SKM-1 treated with dmso at 0.1 percent for 144 hours (cell line): ENCODE data around the gene VDR.

Source experiments
- DNase-seq: peaks from one replicate; lab custom pipeline; 2025; ENCODE audit not compliant: unreplicated experiment; lab: John Stamatoyannopoulos, UW

Gene VDR

DNA sequence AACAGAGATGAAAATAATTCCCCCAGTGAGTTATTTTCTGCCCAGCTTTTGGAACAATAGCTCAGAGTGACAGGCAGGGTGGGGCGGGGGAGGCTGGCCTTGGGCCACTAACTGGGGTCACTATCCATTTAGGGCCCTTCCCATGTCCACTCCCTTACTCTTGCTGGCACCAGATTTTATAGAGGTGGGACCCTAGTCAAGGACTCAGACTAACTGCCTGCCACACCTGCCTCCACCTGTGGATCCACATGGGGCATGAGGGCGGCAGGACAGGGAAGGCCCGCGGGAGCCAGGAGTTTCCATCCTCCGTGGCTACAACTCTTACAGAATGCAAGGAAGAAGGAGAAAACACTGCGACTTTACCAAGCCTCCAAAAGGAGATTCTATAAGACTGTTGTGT lies 10.1 kb downstream of the VDR start:
- DNase-seq: no peak

DNA sequence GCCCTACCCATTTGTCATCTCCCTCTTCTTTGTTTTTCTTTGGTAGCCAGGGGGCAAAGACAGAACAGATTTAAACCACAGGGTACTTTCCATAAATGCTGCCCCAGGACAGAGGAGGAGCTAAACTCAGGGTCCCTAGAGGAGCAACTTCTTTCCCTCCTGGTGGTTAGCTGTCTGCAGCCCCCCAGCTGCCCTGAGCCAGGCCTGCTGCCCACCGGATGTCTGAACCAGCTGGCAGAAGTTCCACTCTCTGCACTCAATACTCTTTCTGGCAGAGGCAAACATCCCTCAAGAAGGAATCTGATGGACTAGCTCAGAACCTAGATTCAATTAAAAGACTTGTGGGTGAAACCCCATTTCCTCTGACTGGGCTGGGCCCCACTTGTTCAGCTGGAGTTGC lies 10.7 kb downstream of the VDR start:
- no peak for DNase-seq

DNA sequence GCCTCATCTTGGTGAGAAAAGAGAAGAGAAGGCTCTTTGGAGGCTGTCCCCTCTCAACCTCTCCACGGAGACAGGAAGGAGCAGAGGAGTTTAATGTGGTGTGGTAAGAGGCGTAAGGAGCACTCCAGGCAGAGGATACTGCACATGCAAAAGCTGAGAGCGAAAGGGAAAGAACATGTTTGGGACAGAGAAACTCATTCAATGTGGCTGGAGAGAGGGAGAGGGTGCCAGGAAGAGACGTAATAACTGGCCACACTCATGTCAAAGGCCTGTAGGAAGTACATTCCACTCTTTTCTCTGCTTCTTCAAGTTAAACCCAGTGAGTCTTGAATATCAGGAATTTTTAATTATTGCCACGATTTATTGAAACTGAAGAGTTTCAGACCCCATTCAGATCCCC lies 12.0 kb downstream of the VDR start:
- DNase-seq: no peak

DNA sequence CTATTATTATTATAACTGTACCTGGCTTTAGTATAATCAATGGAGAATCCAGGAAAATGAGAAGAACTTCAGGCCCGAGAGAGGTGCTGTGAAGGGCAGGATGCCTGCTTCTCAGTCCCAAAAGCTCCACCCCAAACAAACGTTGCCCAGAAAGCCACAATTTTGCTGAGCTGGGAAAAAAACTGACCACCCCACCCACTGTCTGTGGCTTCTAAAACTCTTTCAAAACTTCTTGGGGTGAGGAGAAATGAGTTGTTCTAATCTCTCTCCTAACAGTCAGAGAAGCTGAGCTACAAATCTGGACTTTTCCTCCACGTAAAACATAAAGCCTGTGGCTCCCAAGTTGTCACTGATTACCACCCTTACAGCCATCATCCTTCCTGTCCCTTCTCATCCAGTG lies 13.4 kb downstream of the VDR start:
- no peak for DNase-seq

DNA sequence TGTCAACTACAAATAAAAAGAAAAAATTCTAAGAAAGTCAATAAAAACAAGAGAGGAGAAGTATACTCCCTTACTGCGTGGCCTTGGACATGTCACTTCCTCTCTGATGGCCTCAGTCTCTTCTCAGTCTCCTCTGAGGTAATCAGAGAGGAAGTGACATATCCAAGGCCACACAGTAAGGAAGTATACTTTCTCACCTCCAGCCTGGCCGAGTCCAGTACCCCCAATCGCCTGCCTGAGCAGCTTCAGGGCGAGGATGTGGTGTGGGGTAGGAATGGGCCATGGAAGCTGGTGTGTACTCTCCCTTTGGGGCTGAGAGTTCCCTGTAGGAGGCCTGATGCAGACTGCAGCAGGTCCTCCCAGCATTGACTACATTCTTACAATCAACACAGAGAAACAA lies 15.8 kb downstream of the VDR start:
- peak; percentile 71 for DNase-seq

DNA sequence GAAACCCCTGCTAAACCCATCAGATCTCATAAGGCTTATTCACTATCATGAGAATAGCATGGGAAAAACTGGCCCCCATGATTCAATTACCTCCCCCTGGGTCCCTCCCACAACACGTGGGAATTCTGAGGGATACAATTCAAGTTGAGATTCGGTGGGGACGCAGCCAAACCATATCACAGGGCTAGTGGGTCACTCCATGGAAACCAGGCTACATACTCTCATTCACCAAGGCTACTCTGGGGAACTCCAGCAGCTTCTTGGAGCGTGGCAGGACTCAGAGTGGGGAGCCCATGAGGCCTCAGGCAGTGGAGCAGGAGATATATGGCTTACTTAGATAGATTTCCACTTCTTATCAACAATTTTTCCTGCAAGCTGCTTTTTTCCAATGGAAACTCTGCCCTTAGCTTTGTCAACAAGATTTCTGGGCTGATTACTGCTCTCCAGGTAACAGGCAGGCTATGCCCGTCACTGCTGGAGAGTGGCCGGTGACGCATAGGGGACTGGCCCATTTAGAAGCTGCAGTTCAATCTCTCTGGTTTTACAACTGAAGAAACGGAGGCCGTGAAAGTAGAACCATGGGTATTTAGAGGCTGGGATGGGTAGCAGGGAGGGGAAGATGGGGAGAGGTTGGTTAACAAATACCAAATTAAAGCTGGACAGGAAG lies 16.5 kb downstream of the VDR start:
- DNase-seq: no peak

- no peak for DNase-seq
Observed at GRCh38 chr12:47887529-47887928, 17.3 kb downstream of the VDR start.

DNA sequence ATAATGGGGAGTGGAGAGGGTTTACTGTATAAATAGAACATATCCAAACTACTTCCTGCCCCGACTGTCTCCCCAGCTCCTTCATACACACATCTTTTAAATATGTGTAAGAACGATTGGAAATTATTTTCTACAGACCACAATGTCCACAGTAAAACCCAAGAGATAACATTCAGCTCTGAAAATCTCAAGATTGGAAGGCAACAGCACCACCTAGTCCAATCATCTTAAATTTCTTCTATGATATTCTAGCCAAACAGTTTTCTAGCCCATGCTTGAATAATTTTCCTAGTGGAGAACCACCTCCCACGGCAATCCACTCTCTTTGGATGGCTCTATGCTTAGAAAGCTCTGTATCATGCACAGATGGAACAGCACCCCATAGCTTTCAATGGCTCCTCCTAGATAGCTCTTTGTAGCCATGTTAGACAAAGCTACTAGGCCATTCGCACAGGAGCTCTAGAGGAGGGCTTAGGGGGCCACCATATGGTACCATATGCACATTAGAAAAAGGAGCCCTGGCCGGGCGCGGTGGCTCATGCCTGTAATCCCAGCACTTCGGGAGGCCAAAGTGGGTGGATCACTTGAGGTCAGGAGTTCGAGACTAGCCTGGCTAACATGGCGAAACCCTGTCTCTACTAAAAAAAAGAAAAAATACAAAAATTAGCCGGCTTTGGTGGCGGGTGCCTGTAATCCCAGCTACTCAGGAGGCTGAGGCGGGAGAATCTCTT lies 18.1 kb downstream of the VDR start:
- no peak for DNase-seq

DNA sequence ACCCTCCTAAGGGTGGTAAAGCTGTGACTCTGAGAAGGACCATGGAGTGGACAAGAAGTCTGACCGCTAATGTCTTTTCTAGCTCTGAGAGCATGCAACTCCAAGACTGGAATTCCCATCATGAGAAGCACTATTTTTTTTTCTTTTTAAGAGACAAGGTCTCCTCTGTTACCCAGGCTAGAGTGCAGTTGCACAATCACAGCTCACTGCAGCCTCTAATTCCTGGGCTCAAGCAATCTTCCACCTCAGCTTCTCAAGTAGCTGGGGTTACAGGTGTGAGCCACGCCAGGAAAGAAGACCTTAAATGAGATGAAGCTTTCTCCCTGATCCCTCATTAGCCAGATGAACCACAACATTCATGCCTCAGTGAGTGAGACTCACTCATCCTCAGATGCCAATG lies 19.2 kb downstream of the VDR start:
- no peak for DNase-seq

- DNase-seq: no peak
Observed at GRCh38 chr12:47885012-47885501, 19.7 kb downstream of the VDR start.

- DNase-seq: no peak
Observed at GRCh38 chr12:47884501-47884900, 20.3 kb downstream of the VDR start.

GRCh38 chr12:47883663-47884195 lies 21.1 kb downstream of the VDR start:
- DNase-seq: no peak

- no peak for DNase-seq
Observed at GRCh38 chr12:47882781-47883546, 21.8 kb downstream of the VDR start.

DNA sequence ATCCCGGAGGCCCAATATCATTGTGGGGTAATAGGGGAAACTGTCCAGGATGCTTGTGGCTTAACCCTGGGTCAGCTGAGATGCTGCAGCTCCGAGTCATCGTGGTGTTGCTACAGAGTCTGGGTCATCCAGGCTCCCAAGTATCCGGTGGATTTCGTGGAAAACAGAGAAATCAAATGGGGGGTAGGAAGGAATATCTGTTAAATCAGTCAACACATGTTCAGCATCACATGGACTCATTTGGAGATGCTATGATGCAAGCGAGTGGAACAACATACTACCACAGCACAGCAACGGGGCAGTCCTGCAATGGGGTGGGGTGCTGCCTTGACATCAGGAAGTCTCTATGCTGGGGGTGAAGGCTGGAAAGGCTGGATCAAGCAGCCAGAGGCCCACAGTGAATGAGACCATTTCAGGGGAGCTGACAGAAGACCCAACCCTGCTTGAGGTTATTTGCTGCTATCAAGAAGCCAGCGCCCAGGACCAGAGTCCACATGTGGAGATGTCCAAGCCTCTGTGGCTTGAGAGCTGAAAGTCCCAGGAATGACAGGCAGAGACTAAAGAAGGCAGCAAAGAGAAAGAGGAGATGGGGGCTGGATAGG lies 22.9 kb downstream of the VDR start:
- DNase-seq: no peak

- DNase-seq: no peak
Observed at GRCh38 chr12:47881051-47881450, 23.7 kb downstream of the VDR start.

- DNase-seq: no peak
Observed at GRCh38 chr12:47878918-47879481, 25.8 kb downstream of the VDR start.

- DNase-seq: no peak
Observed at GRCh38 chr12:47878293-47878917, 26.4 kb downstream of the VDR start.

- DNase-seq: no peak
Observed at GRCh38 chr12:47877081-47877480, 27.7 kb downstream of the VDR start.

DNA sequence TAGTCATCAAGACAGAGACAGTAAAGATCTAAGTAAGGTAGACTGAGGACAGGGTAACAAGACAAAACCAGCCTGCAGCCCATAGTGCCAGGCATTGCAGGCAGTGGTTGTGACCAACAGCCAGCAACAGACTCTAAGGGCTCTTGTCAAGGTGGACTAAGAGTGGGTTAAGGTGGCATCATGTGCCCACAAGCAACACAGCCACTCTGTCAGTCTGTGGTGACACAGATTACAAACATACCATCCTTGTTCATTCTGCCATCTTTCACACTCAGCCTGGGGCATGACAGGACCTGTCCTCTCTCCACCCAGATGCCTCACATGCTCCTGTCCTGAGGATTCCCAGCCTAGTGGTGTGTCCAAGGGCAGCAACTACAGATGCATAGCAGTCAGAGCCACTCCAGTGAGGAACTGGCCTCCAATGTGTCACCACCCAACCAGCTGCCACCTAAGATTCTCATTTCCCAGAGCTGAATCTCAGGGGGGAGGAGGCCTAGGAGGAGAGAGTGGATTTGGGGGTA lies 28.3 kb downstream of the VDR start:
- no peak for DNase-seq

DNA sequence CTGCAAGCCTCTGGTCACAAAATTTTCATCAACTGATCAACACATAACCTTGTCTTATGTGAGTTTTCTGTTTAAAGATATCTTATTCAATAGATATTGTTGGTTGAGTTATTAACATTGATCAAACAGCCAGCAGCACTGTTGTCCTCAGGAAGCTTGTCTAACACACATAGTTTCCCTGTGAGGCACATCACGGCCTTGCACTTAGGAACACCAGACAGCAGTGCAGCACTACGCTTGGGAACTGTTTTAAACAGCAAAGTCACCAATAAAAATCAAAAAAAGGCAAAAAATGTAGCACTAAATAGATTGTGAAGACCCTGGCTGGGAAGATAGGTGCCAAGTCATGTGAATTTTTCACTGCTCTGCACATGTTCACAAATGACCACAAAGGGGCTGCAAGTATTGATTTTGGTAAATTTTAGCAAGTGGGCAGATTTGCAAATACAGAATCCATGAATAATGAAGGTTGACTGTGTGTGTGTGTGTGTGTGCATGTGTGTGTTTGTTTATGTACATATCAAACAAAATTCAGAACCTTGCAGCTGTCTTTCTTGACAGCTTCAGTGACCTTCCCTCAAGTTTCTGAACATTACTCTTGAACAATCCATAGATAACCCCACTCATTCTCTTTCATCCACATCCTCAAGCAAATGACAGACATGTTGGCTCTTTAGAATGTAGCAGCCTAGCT lies 28.9 kb downstream of the VDR start:
- DNase-seq: no peak
